Testis (tissue), 2 donors: ENCODE measurements around the gene PKD2.

Experiments
- CTCF ChIP-seq, 3 experiments: fragments of 450-650 bp in 2 of 3; fragments of 200-600 bp in 1 of 3; sonication (generic) in 1 of 3; IDR thresholded peaks; one replicate each; pipeline ENCODE4 v1.5.1; 2016 to 2019; ENCODE audit warnings: antibody characterized with exemption in 3 of 3, mild to moderate bottlenecking in 2 of 3, moderate library complexity in 1 of 3
- POLR2A ChIP-seq: fragments of 450-650 bp; IDR thresholded peaks from one replicate; pipeline ENCODE4 v1.6.1; 2017; ENCODE audit warnings: antibody characterized with exemption, mild to moderate bottlenecking, moderate library complexity

- TF ChIP-seq CTCF (IDR thresholded peaks at IDR 0.05) (no peak), POLR2A (no peak)
Measured at GRCh38 chr4:88064410-88064809, 57.0 kb downstream of the PKD2 start.
